Loucy (cell line): ENCODE data around the gene IGF2BP3.

Experiments
- H2AFZ ChIP-seq: fragments of 200-600 bp; sonication (generic); 2 replicates; pipeline ENCODE4 v1.6.0; 2016; ENCODE audit warnings: antibody characterized with exemption, mild to moderate bottlenecking, low read length, moderate library complexity
- H3F3A ChIP-seq: fragments of 200-600 bp; 2 replicates; pipeline ENCODE4 v1.6.0; 2016; ENCODE audit warnings: antibody characterized with exemption, low read depth, mild to moderate bottlenecking
- H3K27me3 ChIP-seq: fragments of 200-600 bp; sonication (generic); 2 replicates; pipeline ENCODE4 v1.6.1; 2014; ENCODE audit warnings: low read length, mild to moderate bottlenecking; ENCODE audit not compliant: insufficient read depth, poor library complexity, severe bottlenecking
- H3K36me3 ChIP-seq: fragments of 200-600 bp; sonication (generic); 2 replicates; pipeline ENCODE4 v1.6.1; 2016; ENCODE audit warnings: low read length; ENCODE audit not compliant: insufficient read depth
- H3K4me1 ChIP-seq: fragments of 200-600 bp; sonication (generic); 2 replicates; pipeline ENCODE4 v1.5.1; 2014; ENCODE audit warnings: low read length, mild to moderate bottlenecking; ENCODE audit not compliant: insufficient read depth, poor library complexity, severe bottlenecking
- H3K4me2 ChIP-seq: fragments of 200-600 bp; sonication (generic); 2 replicates; pipeline ENCODE4 v1.6.0; 2014; ENCODE audit warnings: antibody characterized with exemption, low read length, low read depth, mild to moderate bottlenecking; ENCODE audit not compliant: poor library complexity, severe bottlenecking
- H3K4me3 ChIP-seq: fragments of 200-600 bp; sonication (generic); 2 replicates; pipeline ENCODE4 v1.5.1; 2014; ENCODE audit warnings: low read length, mild to moderate bottlenecking, mixed read lengths; ENCODE audit not compliant: poor library complexity, severe bottlenecking
- H3K79me2 ChIP-seq: fragments of 200-600 bp; sonication (generic); 2 replicates; pipeline ENCODE4 v1.6.1; 2014; ENCODE audit warnings: low read length; ENCODE audit not compliant: insufficient read depth
- H3K9ac ChIP-seq: fragments of 200-600 bp; sonication (generic); 2 replicates; pipeline ENCODE4 v1.6.0; 2014; ENCODE audit warnings: mild to moderate bottlenecking, low read depth, low read length, moderate library complexity; ENCODE audit not compliant: poor library complexity, severe bottlenecking
- H3K9me2 ChIP-seq: fragments of 200-600 bp; sonication (generic); replicated peaks from 2 replicates; pipeline ENCODE4 v1.6.1; 2016; ENCODE audit warnings: low read depth, low read length, mixed read lengths
- H3K9me3 ChIP-seq: fragments of 200-600 bp; sonication (generic); 2 replicates; pipeline ENCODE4 v1.6.1; 2014; ENCODE audit warnings: mild to moderate bottlenecking, antibody characterized with exemption, low read length, low read depth; ENCODE audit not compliant: insufficient read depth
- H4K20me1 ChIP-seq: fragments of 200-600 bp; sonication (generic); 2 replicates; pipeline ENCODE4 v1.6.0; 2014; ENCODE audit warnings: antibody characterized with exemption, low read length, mild to moderate bottlenecking; ENCODE audit not compliant: insufficient read depth, poor library complexity, severe bottlenecking
- EZH2phosphoT487 ChIP-seq: fragments of 200-600 bp; IDR thresholded peaks from 2 replicates; pipeline ENCODE4 v1.6.1; 2018; ENCODE audit warnings: antibody characterized with exemption, mild to moderate bottlenecking, moderate library complexity, borderline replicate concordance
- TF ChIP-seq, protein P1 (sequence below): fragments of 200-600 bp; sonication (generic); conservative IDR thresholded peaks from 2 replicates; pipeline ENCODE4 v1.5.1; 2014; ENCODE audit warnings: mild to moderate bottlenecking, antibody characterized with exemption, low read length

Gene IGF2BP3

DNA sequence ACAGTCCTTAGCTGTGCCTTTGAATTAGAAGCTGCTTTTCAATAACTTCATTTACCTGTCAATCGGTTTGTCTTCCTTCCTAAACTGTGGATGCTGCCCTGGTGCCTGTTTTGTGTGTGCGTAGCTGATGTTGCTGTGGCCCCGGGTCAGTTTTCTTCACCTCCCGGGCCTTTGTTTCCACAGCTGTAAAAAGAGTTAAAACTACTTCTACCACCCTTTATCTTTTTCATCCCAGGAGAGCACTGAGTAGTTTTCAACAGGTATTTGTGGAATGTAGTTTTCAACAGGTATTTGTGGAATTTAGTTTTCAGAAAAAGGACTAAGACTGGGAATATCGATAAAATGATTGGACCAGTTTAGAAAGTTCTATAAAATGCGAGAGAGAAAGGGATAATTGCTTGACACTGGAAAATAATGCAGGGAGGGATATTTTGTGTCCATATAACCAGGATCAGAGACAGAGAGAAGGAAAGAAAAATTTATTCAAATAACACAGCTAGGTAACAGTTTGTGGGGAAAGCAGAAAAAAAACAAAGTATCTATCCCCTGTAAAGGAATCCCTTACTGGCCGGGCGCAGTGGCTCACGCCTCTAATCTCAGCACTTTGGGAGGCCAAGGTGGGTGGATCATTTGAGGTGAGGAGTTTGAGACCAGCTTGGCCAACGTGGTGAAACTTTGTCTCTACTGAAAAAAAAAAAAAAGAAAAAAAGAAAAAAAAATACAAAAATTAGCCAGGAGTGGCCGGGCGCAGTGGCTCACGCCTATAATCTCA is 15.9 kb upstream of the IGF2BP3 start:
- Histone ChIP-seq H2AFZ (no peak overlapping the region), H3K79me2 (no peaks in the 10 kb centered on the region), H3K9me2 (no peaks in the 10 kb centered on the region), H3K9ac (no peak overlapping the region), H3K4me3 (no peak overlapping the region), H3K4me2 (no peak overlapping the region), H4K20me1 (no peaks in the 10 kb centered on the region), H3F3A (no peaks in the 10 kb centered on the region), H3K36me3 (no peaks in the 10 kb centered on the region), H3K9me3 (no peaks in the 10 kb centered on the region), H3K27me3 (no peaks in the 10 kb centered on the region), H3K4me1 (no peaks in the 10 kb centered on the region)
- no peak for TF ChIP-seq EZH2phosphoT487
- TF ChIP-seq, protein P1, sequence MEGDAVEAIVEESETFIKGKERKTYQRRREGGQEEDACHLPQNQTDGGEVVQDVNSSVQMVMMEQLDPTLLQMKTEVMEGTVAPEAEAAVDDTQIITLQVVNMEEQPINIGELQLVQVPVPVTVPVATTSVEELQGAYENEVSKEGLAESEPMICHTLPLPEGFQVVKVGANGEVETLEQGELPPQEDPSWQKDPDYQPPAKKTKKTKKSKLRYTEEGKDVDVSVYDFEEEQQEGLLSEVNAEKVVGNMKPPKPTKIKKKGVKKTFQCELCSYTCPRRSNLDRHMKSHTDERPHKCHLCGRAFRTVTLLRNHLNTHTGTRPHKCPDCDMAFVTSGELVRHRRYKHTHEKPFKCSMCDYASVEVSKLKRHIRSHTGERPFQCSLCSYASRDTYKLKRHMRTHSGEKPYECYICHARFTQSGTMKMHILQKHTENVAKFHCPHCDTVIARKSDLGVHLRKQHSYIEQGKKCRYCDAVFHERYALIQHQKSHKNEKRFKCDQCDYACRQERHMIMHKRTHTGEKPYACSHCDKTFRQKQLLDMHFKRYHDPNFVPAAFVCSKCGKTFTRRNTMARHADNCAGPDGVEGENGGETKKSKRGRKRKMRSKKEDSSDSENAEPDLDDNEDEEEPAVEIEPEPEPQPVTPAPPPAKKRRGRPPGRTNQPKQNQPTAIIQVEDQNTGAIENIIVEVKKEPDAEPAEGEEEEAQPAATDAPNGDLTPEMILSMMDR = no peak

DNA sequence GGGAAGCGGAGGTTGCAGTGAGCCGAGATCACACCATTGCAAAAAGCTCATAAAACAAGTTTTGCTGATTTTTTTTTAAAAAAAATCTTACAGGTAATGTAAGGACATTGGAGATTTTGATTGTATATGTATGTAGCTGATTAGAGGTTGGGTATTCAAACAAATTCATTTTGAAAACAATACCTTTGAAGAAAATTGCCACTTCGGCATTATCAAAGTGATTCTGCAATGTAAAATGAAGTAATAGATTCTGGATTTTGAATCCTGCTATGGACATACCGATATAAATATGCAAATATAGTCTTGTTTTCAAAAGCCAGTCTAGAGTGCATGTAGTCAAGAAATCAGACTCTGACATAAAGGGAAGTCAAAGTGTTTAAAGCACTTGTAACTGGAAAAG is 12.4 kb upstream of the IGF2BP3 start:
- H3K4me2 ChIP-seq = no peak overlapping the region
- no peaks in the 10 kb centered on the region for H3K79me2 ChIP-seq

DNA sequence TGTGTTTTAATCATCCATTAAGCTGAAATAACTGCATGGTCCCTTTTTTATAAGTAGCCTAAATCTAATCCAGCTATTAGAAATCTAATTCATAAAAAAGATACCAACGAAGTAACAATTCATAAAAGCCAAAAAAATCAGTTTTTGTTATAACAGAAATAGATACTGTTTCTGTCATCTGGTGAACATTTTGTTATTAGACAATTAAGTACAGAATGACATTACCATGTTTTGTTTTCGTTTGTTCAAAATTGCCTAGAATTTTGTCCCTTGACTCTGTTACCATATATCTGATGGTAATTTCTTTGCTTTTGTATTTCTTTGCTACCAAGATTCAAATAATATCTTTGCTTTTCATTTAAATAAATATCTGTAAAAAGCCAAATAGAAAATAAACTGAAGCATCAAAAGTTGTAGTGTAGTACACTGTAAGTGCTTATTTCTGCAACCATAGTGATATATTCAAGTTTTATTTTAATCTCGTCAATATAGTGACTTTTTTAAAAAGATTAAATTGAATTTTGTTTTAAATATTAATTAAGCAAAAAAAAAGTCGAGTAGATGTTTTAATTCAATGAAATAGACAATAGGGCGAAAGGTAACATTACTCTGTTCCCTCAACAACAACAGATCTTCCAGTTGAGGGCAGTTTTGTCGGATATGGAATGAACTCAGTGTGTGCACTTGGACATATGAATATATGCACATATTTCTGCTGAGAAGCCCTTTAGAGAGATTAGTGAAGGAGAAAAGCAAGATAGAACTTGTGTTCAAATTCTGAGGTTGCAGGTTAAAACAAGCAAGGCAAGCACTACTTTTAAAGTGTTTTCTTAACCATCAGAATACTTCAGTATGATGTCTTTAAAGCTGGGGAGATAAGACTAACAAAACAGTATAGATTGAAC is 7.9 kb upstream of the IGF2BP3 start:
- H3K27me3 ChIP-seq = peaks cover 14% of the 10 kb centered on the region
- H3K4me2 ChIP-seq = no peak overlapping the region
- no peaks in the 10 kb centered on the region for H3K9me2 ChIP-seq
- H3K4me1 ChIP-seq = no peaks in the 10 kb centered on the region
- no peaks in the 10 kb centered on the region for H4K20me1 ChIP-seq
- no peaks in the 10 kb centered on the region for H3K36me3 ChIP-seq
- H2AFZ ChIP-seq = no peak overlapping the region
- no peak overlapping the region for H3K4me3 ChIP-seq
- no peaks in the 10 kb centered on the region for H3F3A ChIP-seq
- no peak overlapping the region for H3K9ac ChIP-seq
- no peaks in the 10 kb centered on the region for H3K9me3 ChIP-seq
- no peaks in the 10 kb centered on the region for H3K79me2 ChIP-seq
- TF ChIP-seq, protein P1 = no peak
- no peak for TF ChIP-seq EZH2phosphoT487

More for the DNA sequence above, 12.4 kb upstream of the IGF2BP3 start:
- no peak overlapping the region for H3K9ac ChIP-seq
- H2AFZ ChIP-seq = no peak overlapping the region
- TF ChIP-seq, protein P1 = no peak
- TF ChIP-seq EZH2phosphoT487 = no peak
- H3K9me2 ChIP-seq = no peaks in the 10 kb centered on the region
- H3F3A ChIP-seq = no peaks in the 10 kb centered on the region
- H4K20me1 ChIP-seq = no peaks in the 10 kb centered on the region
- H3K27me3 ChIP-seq = no peaks in the 10 kb centered on the region
- H3K4me1 ChIP-seq = no peaks in the 10 kb centered on the region
- H3K36me3 ChIP-seq = no peaks in the 10 kb centered on the region
- no peaks in the 10 kb centered on the region for H3K9me3 ChIP-seq
- no peak overlapping the region for H3K4me3 ChIP-seq
